ENCODE data around the gene FIGNL1.

The FIGNL1 gene

GRCh38 chr7:50423860-50424259 is 26.3 kb downstream of the FIGNL1 start:
- Mint-ChIP-seq H3K36me3 (no peaks in the 10 kb centered on the region), H3K9me3 (no peaks in the 10 kb centered on the region), H3K4me1 (peaks cover 10% of the 10 kb centered on the region), H3K27me3 (no peaks in the 10 kb centered on the region), H3K27ac (no peak overlapping the region), H3K4me3 (no peak overlapping the region)
- peak; percentile 47 for ATAC-seq

- H3K9me3 Mint-ChIP-seq, result no peaks in the 10 kb centered on the region
- ATAC-seq, result no peak
Observed at GRCh38 chr7:50422858-50423257, 27.3 kb downstream of the FIGNL1 start.

GRCh38 chr7:50421043-50421442 is 29.1 kb downstream of the FIGNL1 start:
- no peaks in the 10 kb centered on the region for H3K9me3 Mint-ChIP-seq
- no peaks in the 10 kb centered on the region for H3K27me3 Mint-ChIP-seq
- ATAC-seq, result no peak
- H3K36me3 Mint-ChIP-seq, result no peaks in the 10 kb centered on the region
- peak overlapping the region; percentile 18 for H3K27ac Mint-ChIP-seq
- peaks cover 34% of the 10 kb centered on the region for H3K4me1 Mint-ChIP-seq
- H3K4me3 Mint-ChIP-seq, result no peak overlapping the region

More at GRCh38 chr7:50422858-50423257, 27.3 kb downstream of the FIGNL1 start:
- Mint-ChIP-seq H3K27ac (peak overlapping the region; percentile 15), H3K27me3 (no peaks in the 10 kb centered on the region), H3K4me1 (peaks cover 16% of the 10 kb centered on the region), H3K4me3 (no peak overlapping the region), H3K36me3 (no peaks in the 10 kb centered on the region)

- no peaks in the 10 kb centered on the region for H3K27me3 Mint-ChIP-seq
- H3K9me3 Mint-ChIP-seq, result no peaks in the 10 kb centered on the region
- no peak overlapping the region for H3K27ac Mint-ChIP-seq
- no peak for ATAC-seq
- peaks cover 46% of the 10 kb centered on the region for H3K4me1 Mint-ChIP-seq
- H3K36me3 Mint-ChIP-seq, result no peaks in the 10 kb centered on the region
- no peak overlapping the region for H3K4me3 Mint-ChIP-seq
Observed at GRCh38 chr7:50418526-50419290, 31.4 kb downstream of the FIGNL1 start.

- Mint-ChIP-seq H3K4me1 (peaks cover 49% of the 10 kb centered on the region), H3K9me3 (no peaks in the 10 kb centered on the region), H3K36me3 (no peaks in the 10 kb centered on the region), H3K27ac (no peak overlapping the region), H3K27me3 (no peaks in the 10 kb centered on the region), H3K4me3 (no peak overlapping the region)
- ATAC-seq, result peak; percentile 87
Observed at GRCh38 chr7:50418086-50418515, 32.0 kb downstream of the FIGNL1 start.

GRCh38 chr7:50416527-50417182 is 33.5 kb downstream of the FIGNL1 start:
- Mint-ChIP-seq H3K36me3 (no peaks in the 10 kb centered on the region), H3K4me1 (peaks cover 64% of the 10 kb centered on the region), H3K27me3 (no peaks in the 10 kb centered on the region), H3K4me3 (peak overlapping the region; percentile 36), H3K27ac (peak overlapping the region; percentile 67), H3K9me3 (no peaks in the 10 kb centered on the region)
- peak; percentile 82 for ATAC-seq

GRCh38 chr7:50415844-50416364 is 34.2 kb downstream of the FIGNL1 start:
- peak overlapping the region; percentile 67 for H3K27ac Mint-ChIP-seq
- no peaks in the 10 kb centered on the region for H3K27me3 Mint-ChIP-seq
- no peaks in the 10 kb centered on the region for H3K9me3 Mint-ChIP-seq
- no peak for ATAC-seq
- no peak overlapping the region for H3K4me3 Mint-ChIP-seq
- H3K4me1 Mint-ChIP-seq, result peaks cover 71% of the 10 kb centered on the region
- no peaks in the 10 kb centered on the region for H3K36me3 Mint-ChIP-seq

GRCh38 chr7:50413561-50413960 is 36.6 kb downstream of the FIGNL1 start:
- Mint-ChIP-seq H3K4me3 (no peak overlapping the region), H3K27me3 (no peaks in the 10 kb centered on the region), H3K36me3 (no peaks in the 10 kb centered on the region), H3K27ac (peak overlapping the region; percentile 88), H3K4me1 (peaks cover 95% of the 10 kb centered on the region), H3K9me3 (no peaks in the 10 kb centered on the region)
- no peak for ATAC-seq

GRCh38 chr7:50412973-50413372 is 37.2 kb downstream of the FIGNL1 start:
- H3K27me3 Mint-ChIP-seq, result no peaks in the 10 kb centered on the region
- no peaks in the 10 kb centered on the region for H3K9me3 Mint-ChIP-seq
- no peaks in the 10 kb centered on the region for H3K36me3 Mint-ChIP-seq
- peaks cover 96% of the 10 kb centered on the region for H3K4me1 Mint-ChIP-seq
- no peak for ATAC-seq
- no peak overlapping the region for H3K4me3 Mint-ChIP-seq
- H3K27ac Mint-ChIP-seq, result peak overlapping the region; percentile 88

- Mint-ChIP-seq H3K4me1 (peaks cover 96% of the 10 kb centered on the region), H3K36me3 (no peaks in the 10 kb centered on the region), H3K27ac (peak overlapping the region; percentile 88), H3K4me3 (peak overlapping the region; percentile 42), H3K9me3 (no peaks in the 10 kb centered on the region), H3K27me3 (no peaks in the 10 kb centered on the region)
- peak; percentile 62 for ATAC-seq
Observed at GRCh38 chr7:50411332-50411731, 38.8 kb downstream of the FIGNL1 start.

- ATAC-seq, result peak; percentile 88
- Mint-ChIP-seq H3K36me3 (peaks cover 5% of the 10 kb centered on the region), H3K9me3 (no peaks in the 10 kb centered on the region), H3K4me3 (peak overlapping the region; percentile 17), H3K27me3 (no peaks in the 10 kb centered on the region), H3K4me1 (peaks cover 96% of the 10 kb centered on the region), H3K27ac (peak overlapping the region; percentile 88)
Observed at GRCh38 chr7:50409856-50410745, 40.0 kb downstream of the FIGNL1 start.

GRCh38 chr7:50406935-50407334 is 43.2 kb downstream of the FIGNL1 start:
- H3K36me3 Mint-ChIP-seq, result peaks cover 31% of the 10 kb centered on the region
- peaks cover 97% of the 10 kb centered on the region for H3K4me1 Mint-ChIP-seq
- H3K27me3 Mint-ChIP-seq, result no peaks in the 10 kb centered on the region
- no peaks in the 10 kb centered on the region for H3K9me3 Mint-ChIP-seq
- ATAC-seq, result no peak
- H3K4me3 Mint-ChIP-seq, result peak overlapping the region; percentile 25
- peak overlapping the region; percentile 88 for H3K27ac Mint-ChIP-seq

- Mint-ChIP-seq H3K4me3 (peak overlapping the region; percentile 56), H3K4me1 (peaks cover 93% of the 10 kb centered on the region)
- peak; percentile 52 for ATAC-seq
Observed at GRCh38 chr7:50405221-50405620, 44.9 kb downstream of the FIGNL1 start.

GRCh38 chr7:50404392-50404791 is 45.8 kb downstream of the FIGNL1 start:
- Mint-ChIP-seq H3K36me3 (peaks cover 56% of the 10 kb centered on the region), H3K4me3 (no peak overlapping the region), H3K4me1 (peaks cover 85% of the 10 kb centered on the region), H3K9me3 (no peaks in the 10 kb centered on the region), H3K27ac (peak overlapping the region; percentile 88), H3K27me3 (no peaks in the 10 kb centered on the region)
- no peak for ATAC-seq

More at GRCh38 chr7:50405221-50405620, 44.9 kb downstream of the FIGNL1 start:
- H3K36me3 Mint-ChIP-seq, result peaks cover 48% of the 10 kb centered on the region
- H3K27me3 Mint-ChIP-seq, result no peaks in the 10 kb centered on the region
- peak overlapping the region; percentile 88 for H3K27ac Mint-ChIP-seq
- no peaks in the 10 kb centered on the region for H3K9me3 Mint-ChIP-seq

- Mint-ChIP-seq H3K36me3 (peaks cover 78% of the 10 kb centered on the region), H3K4me3 (no peak overlapping the region), H3K27me3 (no peaks in the 10 kb centered on the region), H3K9me3 (no peaks in the 10 kb centered on the region), H3K27ac (peak overlapping the region; percentile 85), H3K4me1 (peaks cover 75% of the 10 kb centered on the region)
- no peak for ATAC-seq
Observed at GRCh38 chr7:50400114-50400513, 50.0 kb downstream of the FIGNL1 start.

All from stimulated activated memory B cell treated with anti-CD40 and anti-IgM and Interleukin-4, amounts not matched to agents 10 μg/mL and 1 μg/mL and 100 μg/mL, for 72 hours (primary cell).